Coronary artery (tissue), 2 donors: ENCODE results near the gene CTNNA3.

Experiments used
- DNase-seq: peaks from one replicate; pipeline ENCODE4 v3.0.0-alpha.2; 2017; ENCODE audit warnings: low spot score
- H3K27ac ChIP-seq, 2 donors: fragments of 200-600 bp; sonication (generic); one replicate each; pipeline ENCODE4 v1.5.1; 2016 to 2019
- H3K4me3 ChIP-seq: fragments of 200-600 bp; sonication (generic); 2 replicates; pipeline ENCODE4 v1.5.1; 2016; ENCODE audit warnings: mild to moderate bottlenecking, moderate library complexity
- CTCF ChIP-seq: fragments of 200-600 bp; sonication (generic); IDR thresholded peaks from one replicate; pipeline ENCODE4 v1.5.1; 2019; ENCODE audit warnings: antibody characterized with exemption

Gene CTNNA3

GRCh38 chr10:67612176-67612575, 83.8 kb downstream of the CTNNA3 start:
- no peak overlapping the region for H3K27ac ChIP-seq
- TF ChIP-seq CTCF, result no peak
- no peak overlapping the region for H3K4me3 ChIP-seq
- no peak for DNase-seq

- no peak overlapping the region for H3K4me3 ChIP-seq
- H3K27ac ChIP-seq, result no peak overlapping the region
- DNase-seq, result no peak
- TF ChIP-seq CTCF, result no peak
Measured at GRCh38 chr10:67609996-67610793, 85.8 kb downstream of the CTNNA3 start.

- no peak overlapping the region for H3K4me3 ChIP-seq
- TF ChIP-seq CTCF, result no peak
- DNase-seq, result no peak
- no peak overlapping the region for H3K27ac ChIP-seq
Measured at GRCh38 chr10:67608001-67608400, 88.0 kb downstream of the CTNNA3 start.

- TF ChIP-seq CTCF, result no peak
- no peak overlapping the region for H3K27ac ChIP-seq
Measured at GRCh38 chr10:67607472-67607871, 88.5 kb downstream of the CTNNA3 start.

GRCh38 chr10:67606572-67606971, 89.4 kb downstream of the CTNNA3 start:
- no peak for DNase-seq
- Histone ChIP-seq H3K4me3 (no peak overlapping the region), H3K27ac (no peak overlapping the region)
- TF ChIP-seq CTCF, result no peak

More at GRCh38 chr10:67607472-67607871, 88.5 kb downstream of the CTNNA3 start:
- no peak overlapping the region for H3K4me3 ChIP-seq
- no peak for DNase-seq

- TF ChIP-seq CTCF, result no peak
- DNase-seq, result no peak
- no peak overlapping the region for H3K4me3 ChIP-seq
- H3K27ac ChIP-seq, result no peak overlapping the region
Measured at GRCh38 chr10:67603701-67604100, 92.3 kb downstream of the CTNNA3 start.

GRCh38 chr10:67603086-67603485, 92.9 kb downstream of the CTNNA3 start:
- H3K4me3 ChIP-seq, result no peak overlapping the region
- no peak for DNase-seq
- H3K27ac ChIP-seq, result no peak overlapping the region
- no peak for TF ChIP-seq CTCF
